OCI-LY7 (cell line): ENCODE data around the gene SNN.

Experiments
- CTCF ChIP-seq: fragments of 200-600 bp; sonication (generic); conservative IDR thresholded peaks from 2 replicates; pipeline ENCODE4 v1.5.1; 2014; ENCODE audit warnings: mild to moderate bottlenecking, antibody characterized with exemption, low read length, moderate library complexity, mixed read lengths
- EZH2phosphoT487 ChIP-seq: fragments of 200-600 bp; sonication (generic); IDR thresholded peaks from 2 replicates; pipeline ENCODE4 v1.6.1; 2018; ENCODE audit warnings: low read depth, borderline replicate concordance, mild to moderate bottlenecking, mixed run types, antibody characterized with exemption, low read length, moderate library complexity, mixed read lengths

- no peak for TF ChIP-seq EZH2phosphoT487
- TF ChIP-seq CTCF, result no peak
Measured at GRCh38 chr16:11711662-11712061, 43.4 kb downstream of the SNN start.
